Stimulated activated effector memory CD8-positive, alpha-beta T cell treated with anti-CD3 and anti-CD28 coated beads, Interleukin-12 subunit alpha, Interleukin-12 subunit beta, amount 100 ng/mL, for 72 hours (primary cell): ENCODE results near the gene AFTPH.
A peak's percentile ranks its signal among the peaks of the same experiment; 100 is the strongest.

ENCODE experiments used
- ATAC-seq: fragments of 150-1000 bp; cut with Tn5 transposase; 2 replicates; pipeline ENCODE4 v1.10.0; 2021
- DNase-seq, 2 donors: peaks; one replicate each; pipeline ENCODE4 v3.0.0; 2021 to 2022; ENCODE audit warnings: low spot score in 2 of 2
- H3K27ac Mint-ChIP-seq: one replicate; pipeline ENCODE4 v1.8.0; 2022; ENCODE audit warnings: mild to moderate bottlenecking, mixed read lengths
- H3K36me3 Mint-ChIP-seq: one replicate; pipeline ENCODE4 v1.8.0; 2022; ENCODE audit warnings: mild to moderate bottlenecking, mixed read lengths
- H3K4me1 Mint-ChIP-seq: one replicate; pipeline ENCODE4 v1.8.0; 2022; ENCODE audit warnings: mixed read lengths
- H3K4me3 Mint-ChIP-seq: one replicate; pipeline ENCODE4 v1.8.0; 2022; ENCODE audit warnings: mild to moderate bottlenecking, mixed read lengths
- H3K9me3 Mint-ChIP-seq: one replicate; pipeline ENCODE4 v1.8.0; 2022; ENCODE audit warnings: mixed read lengths

AFTPH gene

GRCh38 chr2:64523666-64524603 lies at the start of gene AFTPH:
Gene AFTPH, plus strand, starts transcription at chr2:64524328. Its CDS starts 27,147 bp downstream, at chr2:64551475.
- peak; percentile 95 to 99 for DNase-seq
- H3K36me3 Mint-ChIP-seq: peaks cover 33% of the 10 kb centered on the region
- H3K9me3 Mint-ChIP-seq: no peaks in the 10 kb centered on the region
- peak; percentile 96 for ATAC-seq
- H3K4me1 Mint-ChIP-seq: peaks cover 21% of the 10 kb centered on the region
- peak within 1 kb of the TSS; percentile 94 for H3K4me3 Mint-ChIP-seq
- peak within 1 kb of the TSS; percentile 98 for H3K27ac Mint-ChIP-seq

GRCh38 chr2:64474636-64475035 lies 49.5 kb upstream of the AFTPH start:
- H3K27ac Mint-ChIP-seq: no peak overlapping the region
- no peaks in the 10 kb centered on the region for H3K9me3 Mint-ChIP-seq
- no peaks in the 10 kb centered on the region for H3K4me1 Mint-ChIP-seq
- no peak overlapping the region for H3K4me3 Mint-ChIP-seq
- DNase-seq (no peak), ATAC-seq (no peak)
- H3K36me3 Mint-ChIP-seq: no peaks in the 10 kb centered on the region

- H3K4me1 Mint-ChIP-seq: no peaks in the 10 kb centered on the region
- ATAC-seq (no peak), DNase-seq (no peak)
- H3K27ac Mint-ChIP-seq: no peak overlapping the region
- H3K36me3 Mint-ChIP-seq: no peaks in the 10 kb centered on the region
- no peaks in the 10 kb centered on the region for H3K9me3 Mint-ChIP-seq
- no peak overlapping the region for H3K4me3 Mint-ChIP-seq
These were observed 47.1 kb upstream of the AFTPH start for GRCh38 chr2:64477037-64477436.

GRCh38 chr2:64477979-64478378 lies 46.1 kb upstream of the AFTPH start:
- H3K4me3 Mint-ChIP-seq: no peak overlapping the region
- ATAC-seq: no peak
- DNase-seq: no peak

GRCh38 chr2:64478502-64479230 lies 45.5 kb upstream of the AFTPH start:
- Mint-ChIP-seq H3K4me3 (no peak overlapping the region), H3K36me3 (no peaks in the 10 kb centered on the region), H3K4me1 (no peaks in the 10 kb centered on the region), H3K9me3 (no peaks in the 10 kb centered on the region), H3K27ac (no peak overlapping the region)
- peak; percentile 68 for ATAC-seq
- no peak for DNase-seq

More at GRCh38 chr2:64477979-64478378, 46.1 kb upstream of the AFTPH start:
- H3K9me3 Mint-ChIP-seq: no peaks in the 10 kb centered on the region
- no peaks in the 10 kb centered on the region for H3K4me1 Mint-ChIP-seq
- H3K36me3 Mint-ChIP-seq: no peaks in the 10 kb centered on the region
- no peak overlapping the region for H3K27ac Mint-ChIP-seq

- Mint-ChIP-seq H3K36me3 (no peaks in the 10 kb centered on the region), H3K4me1 (no peaks in the 10 kb centered on the region), H3K27ac (no peak overlapping the region), H3K9me3 (no peaks in the 10 kb centered on the region), H3K4me3 (no peak overlapping the region)
- DNase-seq (no peak), ATAC-seq (no peak)
These were observed 44.6 kb upstream of the AFTPH start for GRCh38 chr2:64479259-64480117.

GRCh38 chr2:64481665-64482064 lies 42.5 kb upstream of the AFTPH start:
- no peak for ATAC-seq
- Mint-ChIP-seq H3K4me3 (no peak overlapping the region), H3K9me3 (no peaks in the 10 kb centered on the region)

GRCh38 chr2:64482243-64482642 lies 41.9 kb upstream of the AFTPH start:
- Mint-ChIP-seq H3K4me1 (no peaks in the 10 kb centered on the region), H3K9me3 (no peaks in the 10 kb centered on the region), H3K36me3 (no peaks in the 10 kb centered on the region), H3K4me3 (no peak overlapping the region), H3K27ac (no peak overlapping the region)
- no peak for ATAC-seq
- DNase-seq: no peak

More at GRCh38 chr2:64481665-64482064, 42.5 kb upstream of the AFTPH start:
- DNase-seq: no peak
- no peaks in the 10 kb centered on the region for H3K36me3 Mint-ChIP-seq
- no peaks in the 10 kb centered on the region for H3K4me1 Mint-ChIP-seq
- H3K27ac Mint-ChIP-seq: no peak overlapping the region

- no peaks in the 10 kb centered on the region for H3K4me1 Mint-ChIP-seq
- no peak overlapping the region for H3K4me3 Mint-ChIP-seq
- H3K27ac Mint-ChIP-seq: no peak overlapping the region
- H3K9me3 Mint-ChIP-seq: no peaks in the 10 kb centered on the region
- ATAC-seq (no peak), DNase-seq (no peak)
- H3K36me3 Mint-ChIP-seq: no peaks in the 10 kb centered on the region
These were observed 41.2 kb upstream of the AFTPH start for GRCh38 chr2:64482765-64483504.

GRCh38 chr2:64485331-64485730 lies 38.8 kb upstream of the AFTPH start:
- Mint-ChIP-seq H3K27ac (no peak overlapping the region), H3K4me3 (no peak overlapping the region), H3K36me3 (no peaks in the 10 kb centered on the region), H3K4me1 (peaks cover 6% of the 10 kb centered on the region), H3K9me3 (no peaks in the 10 kb centered on the region)
- DNase-seq: no peak
- no peak for ATAC-seq

- H3K27ac Mint-ChIP-seq: no peak overlapping the region
- peaks cover 6% of the 10 kb centered on the region for H3K4me1 Mint-ChIP-seq
- ATAC-seq (no peak), DNase-seq (no peak)
- no peaks in the 10 kb centered on the region for H3K36me3 Mint-ChIP-seq
- no peaks in the 10 kb centered on the region for H3K9me3 Mint-ChIP-seq
- no peak overlapping the region for H3K4me3 Mint-ChIP-seq
These were observed 38.2 kb upstream of the AFTPH start for GRCh38 chr2:64485961-64486360.

- H3K4me1 Mint-ChIP-seq: peaks cover 6% of the 10 kb centered on the region
- no peaks in the 10 kb centered on the region for H3K9me3 Mint-ChIP-seq
- no peak overlapping the region for H3K27ac Mint-ChIP-seq
- no peak overlapping the region for H3K4me3 Mint-ChIP-seq
- DNase-seq (no peak), ATAC-seq (no peak)
- H3K36me3 Mint-ChIP-seq: no peaks in the 10 kb centered on the region
These were observed 36.7 kb upstream of the AFTPH start for GRCh38 chr2:64487256-64488049.

- DNase-seq (peak; percentile 78 to 90), ATAC-seq (peak; percentile 70)
- Mint-ChIP-seq H3K36me3 (no peaks in the 10 kb centered on the region), H3K27ac (no peak overlapping the region), H3K4me1 (peaks cover 6% of the 10 kb centered on the region), H3K4me3 (no peak overlapping the region), H3K9me3 (no peaks in the 10 kb centered on the region)
These were observed 35.8 kb upstream of the AFTPH start for GRCh38 chr2:64488050-64488974.
